OCI-LY3 (cell line): ENCODE results near the gene COMMD4.
"Not testable (repeated sequence)": the region's sequence is repeated elsewhere in the genome, so short reads cannot be mapped to it uniquely, and the experiment has no call there.

ENCODE experiments used
- H2AFZ ChIP-seq: fragments of 200-600, 300-600 bp; shearing (Covaris generic); 2 replicates; pipeline ENCODE4 v1.6.0; 2014; ENCODE audit warnings: antibody characterized with exemption, low read depth, low read length
- H3K27ac ChIP-seq: fragments of 200-600, 300-600 bp; sonication (generic); 2 replicates; pipeline ENCODE4 v1.5.1; 2014; ENCODE audit warnings: mild to moderate bottlenecking, low read length, moderate library complexity, mixed read lengths
- H3K27me3 ChIP-seq: fragments of 200-600, 300-600 bp; sonication (generic); 2 replicates; pipeline ENCODE4 v1.6.1; 2014; ENCODE audit warnings: low read depth, low read length, mixed read lengths
- H3K36me3 ChIP-seq: fragments of 200-600, 300-600 bp; sonication (generic); replicated peaks from 2 replicates; pipeline ENCODE3; 2014; ENCODE audit warnings: low read depth, low read length, mixed read lengths
- H3K4me1 ChIP-seq: fragments of 300-600, 200-600 bp; sonication (generic); 2 replicates; pipeline ENCODE4 v1.6.1; 2014; ENCODE audit warnings: low read length, mixed read lengths
- H3K4me2 ChIP-seq: fragments of 200-600, 300-600 bp; sonication (generic); 2 replicates; pipeline ENCODE4 v1.6.1; 2014; ENCODE audit warnings: low read length, mixed read lengths
- H3K4me3 ChIP-seq: fragments of 300-600, 200-600 bp; sonication (generic); 2 replicates; pipeline ENCODE4 v1.5.1; 2014; ENCODE audit warnings: antibody characterized with exemption, mild to moderate bottlenecking, low read length, moderate library complexity
- H3K79me2 ChIP-seq: fragments of 300-600, 200-600 bp; shearing (Covaris generic); 2 replicates; pipeline ENCODE4 v1.6.1; 2014; ENCODE audit warnings: mild to moderate bottlenecking, low read length, mixed read lengths
- H3K9ac ChIP-seq: fragments of 300-600, 200-600 bp; shearing (Covaris generic); 2 replicates; pipeline ENCODE4 v1.6.0; 2014; ENCODE audit warnings: mild to moderate bottlenecking, low read length, moderate library complexity
- H3K9me3 ChIP-seq: fragments of 200-600, 300-600 bp; shearing (Covaris generic); 2 replicates; pipeline ENCODE4 v1.6.1; 2014; ENCODE audit warnings: low read length, mixed read lengths; ENCODE audit not compliant: insufficient read depth
- H4K20me1 ChIP-seq: fragments of 200-600, 300-600 bp; sonication (generic); 2 replicates; pipeline ENCODE4 v1.6.1; 2016; ENCODE audit warnings: low read length, mixed read lengths; ENCODE audit not compliant: insufficient read depth
- CTCF ChIP-seq: fragments of 200-600, 300-600 bp; sonication (generic); IDR thresholded peaks from 2 replicates; pipeline ENCODE4 v1.5.1; 2014; ENCODE audit warnings: antibody characterized with exemption, low read length, low read depth
- EZH2phosphoT487 ChIP-seq: fragments of 200-600 bp; shearing (Covaris generic); IDR thresholded peaks from 2 replicates; pipeline ENCODE4 v1.6.1; 2018; ENCODE audit warnings: antibody characterized with exemption, mixed run types, low read depth

Gene COMMD4

GRCh38 chr15:75346796-75347221 lies 10.9 kb downstream of the COMMD4 start, which contains the start of gene NEIL1:
TSS of gene NEIL1 (plus strand) at chr15:75347039. CDS start at chr15:75348906, 1,867 bp downstream.
- H3K27ac ChIP-seq: no peak within 1 kb of the TSS
- H4K20me1 ChIP-seq: no peaks in the 10 kb centered on the region
- no peak within 1 kb of the TSS for H3K4me3 ChIP-seq
- H2AFZ ChIP-seq: no peak within 1 kb of the TSS
- TF ChIP-seq CTCF (no peak), EZH2phosphoT487 (no peak)
- no peaks in the 10 kb centered on the region for H3K27me3 ChIP-seq
- H3K79me2 ChIP-seq: no peaks in the 10 kb centered on the region
- no peaks in the 10 kb centered on the region for H3K36me3 ChIP-seq
- H3K4me1 ChIP-seq: peaks cover 5% of the 10 kb centered on the region; the same call in 1 of the 2 replicates
- no peak within 1 kb of the TSS for H3K4me2 ChIP-seq
- H3K9me3 ChIP-seq: no peaks in the 10 kb centered on the region
- no peak within 1 kb of the TSS for H3K9ac ChIP-seq

GRCh38 chr15:75347222-75348033 lies 11.6 kb downstream of the COMMD4 start:
- Histone ChIP-seq H3K4me3 (no peak overlapping the region), H3K9ac (no peak overlapping the region), H2AFZ (no peak overlapping the region), H3K9me3 (no peaks in the 10 kb centered on the region), H3K4me1 (peaks cover 5% of the 10 kb centered on the region; the same call in 1 of the 2 replicates), H3K36me3 (no peaks in the 10 kb centered on the region), H3K79me2 (no peaks in the 10 kb centered on the region), H3K4me2 (no peak overlapping the region), H3K27me3 (no peaks in the 10 kb centered on the region), H4K20me1 (no peaks in the 10 kb centered on the region), H3K27ac (no peak overlapping the region)
- TF ChIP-seq EZH2phosphoT487 (no peak), CTCF (no peak)

- no peak overlapping the region for H3K9ac ChIP-seq
- H2AFZ ChIP-seq: no peak overlapping the region
- H3K9me3 ChIP-seq: no peaks in the 10 kb centered on the region
- no peaks in the 10 kb centered on the region for H4K20me1 ChIP-seq
- H3K27ac ChIP-seq: no peak overlapping the region
- no peak overlapping the region for H3K4me3 ChIP-seq
- H3K4me2 ChIP-seq: no peak overlapping the region
- no peak for TF ChIP-seq EZH2phosphoT487
- TF ChIP-seq CTCF: no peak
- H3K27me3 ChIP-seq: no peaks in the 10 kb centered on the region
- peaks cover 5% of the 10 kb centered on the region; the same call in 1 of the 2 replicates for H3K4me1 ChIP-seq
- no peaks in the 10 kb centered on the region for H3K36me3 ChIP-seq
- no peaks in the 10 kb centered on the region for H3K79me2 ChIP-seq
Observed at GRCh38 chr15:75348034-75348561, 12.2 kb downstream of the COMMD4 start.

GRCh38 chr15:75348562-75349350 lies 12.9 kb downstream of the COMMD4 start:
- Histone ChIP-seq H3K27ac (no peak overlapping the region), H3K27me3 (no peaks in the 10 kb centered on the region), H3K9ac (no peak overlapping the region), H2AFZ (no peak overlapping the region), H3K4me1 (peaks cover 5% of the 10 kb centered on the region; the same call in 1 of the 2 replicates), H3K4me3 (no peak overlapping the region), H3K36me3 (no peaks in the 10 kb centered on the region), H3K79me2 (no peaks in the 10 kb centered on the region), H3K4me2 (no peak overlapping the region), H3K9me3 (no peaks in the 10 kb centered on the region), H4K20me1 (no peaks in the 10 kb centered on the region)
- TF ChIP-seq CTCF (no peak), EZH2phosphoT487 (no peak)

GRCh38 chr15:75349351-75349669 lies 13.4 kb downstream of the COMMD4 start:
- not testable (repeated sequence) for H3K9me3 ChIP-seq, H4K20me1 ChIP-seq, H3K9ac ChIP-seq, H3K4me1 ChIP-seq, H3K4me3 ChIP-seq, H3K4me2 ChIP-seq, H3K27ac ChIP-seq, H3K27me3 ChIP-seq, H3K36me3 ChIP-seq, H2AFZ ChIP-seq, H3K79me2 ChIP-seq
